Tibial nerve (tissue), 3 donors: ENCODE data around the gene ZFPL1.

Experiments used
- CTCF ChIP-seq, 5 experiments: fragments of 200-600 bp in 3 of 5; fragments of 450-650 bp in 2 of 5; sonication (generic) in 3 of 5; IDR thresholded peaks; one replicate each; pipeline ENCODE4 v1.5.1; 2016 to 2019; ENCODE audit warnings: antibody characterized with exemption in 5 of 5, mild to moderate bottlenecking in 3 of 5, moderate library complexity in 2 of 5
- POLR2A ChIP-seq, 2 donors: fragments of 450-650 bp; IDR thresholded peaks; one replicate each; pipeline ENCODE4 v1.6.1; 2017; ENCODE audit warnings: antibody characterized with exemption in 2 of 2, mild to moderate bottlenecking in 2 of 2, moderate library complexity in 2 of 2

- TF ChIP-seq POLR2A (IDR thresholded peaks at IDR 0.05), result no peak
- TF ChIP-seq CTCF (IDR thresholded peaks at IDR 0.05), result no peak
These were observed 31.5 kb downstream of the ZFPL1 start for GRCh38 chr11:65115361-65116082.
